Psoas muscle (tissue), 8 donors: Measurements from ENCODE around the gene ZNF345. TPM values are rescaled to one million over a fixed set of nuclear protein-coding genes. Genes with fewer than 3 reads are reported as not detected.

Source experiments
- ATAC-seq, 4 donors: fragments of 200-7000 bp; cut with Tn5 transposase; one replicate each; pipeline ENCODE4 v1.9.1; 2020; ENCODE audit warnings: moderate library complexity in 3 of 4, mild to moderate bottlenecking in 2 of 4
- DNase-seq, 2 donors: peaks; one replicate each; pipeline ENCODE4 v3.0.0-alpha.2; 2020
- H3K27ac ChIP-seq: fragments of 200-600 bp; one replicate; pipeline ENCODE4 v1.8.0; 2022
- H3K27me3 ChIP-seq, 3 donors: fragments of 200-600 bp in 1 of 3; one replicate each; pipeline versions ENCODE4 v1.6.1 to v1.8.0; 2013 to 2022; ENCODE audit warnings: low read length in 2 of 3, mild to moderate bottlenecking in 2 of 3, moderate library complexity in 1 of 3; ENCODE audit not compliant: insufficient read depth in 3 of 3
- H3K36me3 ChIP-seq, 2 donors: fragments of 200-600 bp in 1 of 2; one replicate each; pipeline versions ENCODE4 v1.6.1 to v1.8.0; 2013 to 2022; ENCODE audit warnings: low read depth in 1 of 2, mild to moderate bottlenecking in 1 of 2, moderate library complexity in 1 of 2; ENCODE audit not compliant: insufficient read depth in 1 of 2
- H3K4me1 ChIP-seq: fragments of 200-600 bp; one replicate; pipeline ENCODE4 v1.8.0; 2022
- H3K4me3 ChIP-seq: fragments of 200-600 bp; one replicate; pipeline ENCODE4 v1.8.0; 2022; ENCODE audit warnings: mild to moderate bottlenecking
- H3K9me3 ChIP-seq: fragments of 200-600 bp; one replicate; pipeline ENCODE4 v1.8.0; 2022
- CTCF ChIP-seq: fragments of 200-600 bp; IDR thresholded peaks from one replicate; pipeline ENCODE4 v1.8.0; 2022; ENCODE audit warnings: antibody characterized with exemption
- WGBS, 3 donors: extraction: QIAGEN DNeasy Blood & Tissue Kit; methylation state at CpG; one replicate each; pipeline versions ENCODE4 v1.1.6 to v1.1.7; 2013; 5-methylcytosine and 5-hydroxymethylcytosine counted together
- intact Hi-C, 2 donors: fragments of 100-400 bp; cut with DNase I; formaldehyde crosslinking; loops; one replicate each; pipeline versions ENCODE4 v1.11.0 to v1.14.2; 2022
- long read RNA-seq, 2 donors: library from polyadenylated mRNA; unstranded; transcript quantifications; one replicate each; pipeline ENCODE4 v2.0.0, GENCODE V29; 2021
- polyA plus RNA-seq, 3 donors: library from polyadenylated mRNA; stranded (reverse); fragments of 200-250 nt; gene quantifications; one replicate each; pipeline ENCODE4 v1.2.3, GENCODE V29; 2013
- total RNA-seq, 4 donors: library from RNA; stranded (reverse); fragmentation: NEBNext Ultra II Directional in 2 of 4; extraction: Animal tissue kit (Norgen Biotek cat#: 25700) in 2 of 4; gene quantifications; one replicate each; pipeline versions ENCODE4 v1.2.1 to v1.2.4, GENCODE V29; 2021 to 2023
- donor health status: healthy with polysubstance abuse.
- donor health status: DM: no; HTN: no; CAD: no; lungs with moderate emphysema.
- donor health status: Bipolar disorder and iron deficiency.
- donor health status: healthy.
- donor health status: DM: yes; HTN: yes; CAD: no.
- donor health status: DM: no; HTN: no; CAD: no.
- donor health status: DM: no; HTN: no; CAD: no.
- donor health status: DM: yes; HTN: yes; CAD: no.

The ZNF345 gene
- total RNA-seq (1 to 10 TPM in 3 of 4 donors, under 1 TPM in 1; 0.76 to 2.3 (median 1.5) TPM), polyA plus RNA-seq (1 to 10 TPM in 2 of 3 donors, under 1 TPM in 1; 0.42 to 2.2 (median 1.1) TPM)
- long read RNA-seq, donor 1, partial matches to known transcripts, result 0 of 2 reads
- long read RNA-seq, donor 1, other reads (novel, unspliced or antisense), result 1 of 2 reads
- long read RNA-seq, donor 2, partial matches to known transcripts, result 1 of 3 reads
- long read RNA-seq, donor 2, other reads (novel, unspliced or antisense), result 1 of 3 reads

- Histone ChIP-seq H3K9me3 (peaks cover 38% of the 10 kb centered on the region), H3K27ac (peak within 1 kb of the TSS; percentile 93), H3K4me1 (peaks cover 13% of the 10 kb centered on the region), H3K4me3 (peak within 1 kb of the TSS; percentile 99), H3K27me3 (no peaks in the 10 kb centered on the region), H3K36me3 (peaks cover 0 to 20% of the 10 kb centered on the region in 2 donors)
- WGBS, 3 donors, result 0% methylated on average over 43 of the region's 43 CpGs
- DNase-seq (peak; percentile 91 to 94), ATAC-seq (peak; percentile 97 to 98 (median 98))
- intact Hi-C loops, result loop anchor here (1.0 to 10.0 kb wide), 3 partner anchors 12 to 166 kb away; partner anchors contain the start of genes ZNF568 (in 2 of the 2), ZNF829 (in 2 of the 2), ZNF567 (in 1 of the 2) and ZNF790 (in 1 of the 2)
- TF ChIP-seq CTCF, result no peak
These were observed at the start of gene ZNF345 for GRCh38 chr19:36850559-36851442. Gene ZNF345 (plus strand): TSS chr19:36850876. CDS start chr19:36876831, 25,955 bp downstream.

DNA sequence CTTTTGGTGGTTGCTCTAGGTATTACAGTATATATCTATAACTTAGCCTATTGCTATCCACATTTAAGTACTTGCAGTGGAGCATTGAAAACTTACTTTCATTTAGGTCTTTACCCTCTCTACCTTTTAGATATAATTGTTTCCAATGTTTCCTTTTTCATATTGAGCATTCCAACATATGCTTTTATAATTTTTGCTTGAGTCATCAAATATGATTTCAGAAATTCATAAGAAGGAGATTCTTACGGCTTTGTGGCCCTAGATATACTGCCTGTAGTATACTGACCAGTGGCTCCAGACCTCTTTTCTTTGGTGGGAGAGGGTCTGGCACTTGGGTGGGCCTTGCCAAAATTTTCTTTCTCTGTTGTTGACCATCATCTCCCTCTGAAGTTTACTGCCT lies 45.3 kb upstream of the ZNF345 start:
- intact Hi-C loops, result no loop called here
- no peak for ATAC-seq
- H3K9me3 ChIP-seq, result peaks cover 84% of the 10 kb centered on the region
- peaks cover 0 to 14% of the 10 kb centered on the region in 2 donors for H3K36me3 ChIP-seq
- DNase-seq, result no peak
- no peak overlapping the region for H3K27ac ChIP-seq
- 96 to 99% (median 97%) methylated on average over 1 of the region's 1 CpG for WGBS, 3 donors
- H3K4me3 ChIP-seq, result no peak overlapping the region
- TF ChIP-seq CTCF, result no peak
- H3K4me1 ChIP-seq, result no peaks in the 10 kb centered on the region
- H3K27me3 ChIP-seq, result no peaks in the 10 kb centered on the region

- DNase-seq, result no peak
- no peak for TF ChIP-seq CTCF
- H3K4me1 ChIP-seq, result no peaks in the 10 kb centered on the region
- H3K9me3 ChIP-seq, result peaks cover 85% of the 10 kb centered on the region
- intact Hi-C loops, result no loop called here
- no peak overlapping the region for H3K27ac ChIP-seq
- no peak overlapping the region for H3K4me3 ChIP-seq
- peaks cover 0 to 14% of the 10 kb centered on the region in 2 donors for H3K36me3 ChIP-seq
- no peaks in the 10 kb centered on the region for H3K27me3 ChIP-seq
- no peak for ATAC-seq
These were observed 43.6 kb upstream of the ZNF345 start for GRCh38 chr19:36807029-36807428.

GRCh38 chr19:36819130-36819630 lies 31.5 kb upstream of the ZNF345 start:
- Histone ChIP-seq H3K27ac (no peak overlapping the region), H3K4me1 (no peaks in the 10 kb centered on the region), H3K9me3 (peaks cover 98% of the 10 kb centered on the region), H3K4me3 (no peak overlapping the region), H3K36me3 (peaks cover 20 to 63% of the 10 kb centered on the region in 2 donors), H3K27me3 (peaks cover 0 to 2% (median 0%) of the 10 kb centered on the region in 3 donors)
- intact Hi-C loops, result no loop called here
- 95 to 98% (median 98%) methylated on average over 7 of the region's 7 CpGs for WGBS, 3 donors
- ATAC-seq, result no peak
- TF ChIP-seq CTCF, result no peak
- DNase-seq, result no peak
